NCI-H1105 (cell line): ENCODE data around the gene SLC6A6.

Experiments used
- DNase-seq: peaks from one replicate; lab custom pipeline; 2025; lab: John Stamatoyannopoulos, UW

SLC6A6 gene

GRCh38 chr3:14372587-14372986 lies 29.8 kb upstream of the SLC6A6 start:
- DNase-seq: no peak

- DNase-seq: no peak
Measured at GRCh38 chr3:14373753-14374376, 28.5 kb upstream of the SLC6A6 start.

GRCh38 chr3:14374444-14374883 lies 27.9 kb upstream of the SLC6A6 start:
- no peak for DNase-seq

GRCh38 chr3:14375192-14375591 lies 27.2 kb upstream of the SLC6A6 start:
- DNase-seq: no peak

GRCh38 chr3:14376348-14377043 lies 25.9 kb upstream of the SLC6A6 start:
- no peak for DNase-seq

- DNase-seq: no peak
Measured at GRCh38 chr3:14377044-14377837, 25.2 kb upstream of the SLC6A6 start.

GRCh38 chr3:14377838-14378169 lies 24.6 kb upstream of the SLC6A6 start:
- no peak for DNase-seq

- no peak for DNase-seq
Measured at GRCh38 chr3:14378415-14378814, 24.0 kb upstream of the SLC6A6 start.

GRCh38 chr3:14379843-14380242 lies 22.6 kb upstream of the SLC6A6 start:
- peak; percentile 61 for DNase-seq

- no peak for DNase-seq
Measured at GRCh38 chr3:14386254-14386653, 16.2 kb upstream of the SLC6A6 start.

- no peak for DNase-seq
Measured at GRCh38 chr3:14388201-14388600, 14.2 kb upstream of the SLC6A6 start.

- no peak for DNase-seq
Measured at GRCh38 chr3:14389166-14389606, 13.2 kb upstream of the SLC6A6 start.

- DNase-seq: no peak
Measured at GRCh38 chr3:14389716-14390115, 12.7 kb upstream of the SLC6A6 start.

GRCh38 chr3:14391033-14391432 lies 11.4 kb upstream of the SLC6A6 start:
- no peak for DNase-seq

GRCh38 chr3:14392231-14392630 lies 10.2 kb upstream of the SLC6A6 start:
- DNase-seq: no peak

GRCh38 chr3:14392803-14393319 lies 9.5 kb upstream of the SLC6A6 start:
- no peak for DNase-seq

GRCh38 chr3:14393440-14394106 lies 8.8 kb upstream of the SLC6A6 start:
- DNase-seq: no peak

GRCh38 chr3:14396031-14396692 lies 6.2 kb upstream of the SLC6A6 start:
- DNase-seq: no peak

GRCh38 chr3:14397046-14397445 lies 5.4 kb upstream of the SLC6A6 start:
- DNase-seq: no peak

- no peak for DNase-seq
Measured at GRCh38 chr3:14397531-14397930, 4.9 kb upstream of the SLC6A6 start.

GRCh38 chr3:14397940-14398796 lies 4.2 kb upstream of the SLC6A6 start:
- no peak for DNase-seq
